ENCODE results near the gene TRIM65. TPM values are rescaled to one million over a fixed set of nuclear protein-coding genes. Genes with fewer than 3 reads are reported as not detected.

The TRIM65 gene
- total RNA-seq, 2 experiments from 2014 or later, result 54.2 to 60.4 TPM

DNA sequence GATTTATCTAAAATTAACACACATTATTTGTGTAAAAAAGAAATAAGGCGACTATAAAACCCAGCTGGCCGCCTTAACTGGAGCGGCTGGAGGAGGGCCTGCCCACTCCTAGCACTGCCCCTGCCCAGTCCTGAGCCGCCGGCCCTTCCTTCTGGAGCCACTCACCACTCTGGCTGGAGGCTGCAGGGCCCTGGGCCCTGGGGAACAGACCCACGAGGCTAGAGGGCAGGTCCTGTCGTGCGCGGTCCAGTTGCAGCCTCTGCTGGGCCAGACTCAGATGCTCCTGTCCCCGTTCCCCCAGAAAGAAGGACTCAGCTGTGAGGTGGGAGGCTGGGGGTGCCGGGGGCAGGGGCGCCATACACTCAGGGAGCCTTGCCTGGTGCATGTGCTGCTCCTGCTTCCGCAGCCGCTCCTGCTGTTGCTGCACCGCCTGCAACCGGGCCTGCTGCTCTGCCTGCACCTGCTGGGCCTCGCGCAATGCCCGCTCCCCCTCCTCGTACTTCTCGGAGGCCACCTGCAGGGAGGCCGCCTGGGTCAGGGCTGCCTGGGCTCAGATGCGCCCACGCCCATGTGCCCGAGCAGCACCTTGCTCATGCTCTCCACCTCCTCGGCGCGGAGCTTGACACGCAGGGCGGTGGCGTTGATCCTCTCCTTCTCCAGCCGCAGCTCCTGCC, 16.9 kb upstream of the TRIM65 start:
- intact Hi-C loops (cut with micrococcal nuclease; ENCODE audit: unreplicated experiment), result no loop called here
- DNase-seq (ENCODE audit: low spot score), result no peak
- H3K4me3 ChIP-seq (ENCODE audit: low read depth, low read length, poor library complexity, severe bottlenecking), result no peak overlapping the region
- H3K79me2 ChIP-seq (ENCODE audit: insufficient read depth, low read depth, low read length), result no peaks in the 10 kb centered on the region
- CTCF ChIA-PET (ENCODE audit: unreplicated experiment), result no interaction called here
- H3K4me1 ChIP-seq (ENCODE audit: insufficient read depth, low read length, poor library complexity, severe bottlenecking), result peaks cover 35% of the 10 kb centered on the region
- H3K9me3 ChIP-seq (ENCODE audit: low read length), result no peaks in the 10 kb centered on the region
- H3K4me2 ChIP-seq (ENCODE audit: low read length), result no peak overlapping the region
- no peak for TF ChIP-seq EZH2phosphoT487 (IDR thresholded peaks at IDR 0.05; ENCODE audit: borderline replicate concordance, low read depth, low read length)
- TF ChIP-seq, protein P1, sequence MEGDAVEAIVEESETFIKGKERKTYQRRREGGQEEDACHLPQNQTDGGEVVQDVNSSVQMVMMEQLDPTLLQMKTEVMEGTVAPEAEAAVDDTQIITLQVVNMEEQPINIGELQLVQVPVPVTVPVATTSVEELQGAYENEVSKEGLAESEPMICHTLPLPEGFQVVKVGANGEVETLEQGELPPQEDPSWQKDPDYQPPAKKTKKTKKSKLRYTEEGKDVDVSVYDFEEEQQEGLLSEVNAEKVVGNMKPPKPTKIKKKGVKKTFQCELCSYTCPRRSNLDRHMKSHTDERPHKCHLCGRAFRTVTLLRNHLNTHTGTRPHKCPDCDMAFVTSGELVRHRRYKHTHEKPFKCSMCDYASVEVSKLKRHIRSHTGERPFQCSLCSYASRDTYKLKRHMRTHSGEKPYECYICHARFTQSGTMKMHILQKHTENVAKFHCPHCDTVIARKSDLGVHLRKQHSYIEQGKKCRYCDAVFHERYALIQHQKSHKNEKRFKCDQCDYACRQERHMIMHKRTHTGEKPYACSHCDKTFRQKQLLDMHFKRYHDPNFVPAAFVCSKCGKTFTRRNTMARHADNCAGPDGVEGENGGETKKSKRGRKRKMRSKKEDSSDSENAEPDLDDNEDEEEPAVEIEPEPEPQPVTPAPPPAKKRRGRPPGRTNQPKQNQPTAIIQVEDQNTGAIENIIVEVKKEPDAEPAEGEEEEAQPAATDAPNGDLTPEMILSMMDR (conservative IDR thresholded peaks at IDR 0.05; ENCODE audit: low read length), result no peak
- no peaks in the 10 kb centered on the region for H3K9me2 ChIP-seq (ENCODE audit: insufficient read depth, low read length)
- H3K27ac ChIP-seq (ENCODE audit: low read depth, low read length, poor library complexity, severe bottlenecking), result no peak overlapping the region
- H4K20me1 ChIP-seq (ENCODE audit: insufficient read depth, low read length), result no peaks in the 10 kb centered on the region
- POLR2A ChIA-PET, result interaction anchor here (0.6 kb wide), 1 partner anchor 19 kb away, joined by 5 read pairs; no protein-coding TSS in a partner anchor
- no TSS peak for BruUV-seq (replicated peaks)
- no peaks in the 10 kb centered on the region for H3K36me3 ChIP-seq (ENCODE audit: insufficient read depth, low read length)
- H2AFZ ChIP-seq (ENCODE audit: low read length), result no peak overlapping the region

DNA sequence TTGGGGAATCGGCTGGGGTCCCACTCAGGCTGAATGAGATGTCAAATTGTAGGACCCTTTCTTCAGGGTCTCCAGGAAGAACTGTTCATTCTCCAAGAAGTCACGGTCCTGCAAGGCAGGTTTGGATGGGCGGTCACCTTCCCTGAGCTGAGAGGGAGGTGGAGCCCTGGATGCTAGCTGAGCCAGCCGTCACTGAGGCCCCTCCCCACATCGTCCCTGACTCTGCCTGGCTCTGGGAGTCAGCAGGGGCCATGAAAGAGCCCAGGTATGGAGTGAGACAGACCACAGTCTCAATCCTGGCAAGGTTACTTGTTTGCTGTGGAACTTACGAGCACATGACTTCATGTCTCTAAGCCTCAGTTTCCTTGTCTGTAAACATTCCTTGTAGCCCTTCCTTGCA, 13.9 kb upstream of the TRIM65 start:
- Histone ChIP-seq H3K4me2 (ENCODE audit: low read length) (peak overlapping the region; percentile 8; the same call in 1 of the 2 replicates), H3K79me2 (ENCODE audit: insufficient read depth, low read depth, low read length) (no peaks in the 10 kb centered on the region), H3K9me2 (ENCODE audit: insufficient read depth, low read length) (no peaks in the 10 kb centered on the region), H3K4me1 (ENCODE audit: insufficient read depth, low read length, poor library complexity, severe bottlenecking) (peaks cover 39% of the 10 kb centered on the region), H3K36me3 (ENCODE audit: insufficient read depth, low read length) (no peaks in the 10 kb centered on the region), H3K4me3 (ENCODE audit: low read depth, low read length, poor library complexity, severe bottlenecking) (no peak overlapping the region), H2AFZ (ENCODE audit: low read length) (no peak overlapping the region), H3K9me3 (ENCODE audit: low read length) (no peaks in the 10 kb centered on the region), H4K20me1 (ENCODE audit: insufficient read depth, low read length) (no peaks in the 10 kb centered on the region), H3K27ac (ENCODE audit: low read depth, low read length, poor library complexity, severe bottlenecking) (peak overlapping the region; percentile 75)
- ChIA-PET CTCF (ENCODE audit: unreplicated experiment) (interaction anchor here (0.6 to 2.0 kb wide), 7 partner anchors 15 to 94 kb away, joined by 3 to 8 read pairs (median 4); partner anchors contain the start of gene FBF1), POLR2A (interaction anchor here (0.6 to 3.4 kb wide), 11 partner anchors 8 to 518 kb away, joined by 3 to 17 read pairs (median 3); partner anchors contain the start of gene TRIM65)
- intact Hi-C loops (cut with micrococcal nuclease; ENCODE audit: unreplicated experiment), result no loop called here
- TF ChIP-seq EZH2phosphoT487 (IDR thresholded peaks at IDR 0.05; ENCODE audit: borderline replicate concordance, low read depth, low read length), result no peak
- TF ChIP-seq, protein P1 (conservative IDR thresholded peaks at IDR 0.05; ENCODE audit: low read length), result no peak
- no TSS peak for BruUV-seq (replicated peaks)
- DNase-seq (ENCODE audit: low spot score), result no peak

DNA sequence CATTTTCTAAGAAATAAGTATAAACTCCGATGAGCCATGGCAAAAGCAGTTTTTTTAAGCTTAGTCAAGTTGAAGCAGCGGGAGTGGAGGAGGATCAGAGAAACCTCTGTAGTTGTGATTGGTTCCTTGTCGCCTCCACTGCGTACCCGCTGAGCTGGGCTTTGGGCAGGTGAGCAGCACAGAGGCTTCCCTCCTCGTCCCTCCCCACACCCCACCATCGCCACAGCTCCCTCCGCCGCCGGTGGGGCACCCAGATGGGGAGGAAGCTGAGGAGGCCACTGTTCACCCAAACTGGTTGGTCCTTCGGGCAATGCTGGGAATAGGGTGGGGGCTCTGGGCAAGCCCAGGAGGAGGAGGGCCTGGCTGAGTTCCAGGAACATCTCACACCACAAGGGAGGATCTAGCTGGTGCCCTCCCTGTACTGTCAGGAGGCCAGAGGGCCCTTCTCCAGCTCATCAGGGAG, 13.1 kb upstream of the TRIM65 start:
- no peaks in the 10 kb centered on the region for H3K9me2 ChIP-seq (ENCODE audit: insufficient read depth, low read length)
- no peak for DNase-seq (ENCODE audit: low spot score)
- ChIA-PET POLR2A (interaction anchor here (0.6 to 3.4 kb wide), 26 partner anchors 9 to 519 kb away, joined by 3 to 17 read pairs (median 4); partner anchors contain the start of genes FBF1 and TRIM65), CTCF (ENCODE audit: unreplicated experiment) (interaction anchor here (0.7 to 2.0 kb wide), 10 partner anchors 13 to 109 kb away, joined by 3 to 8 read pairs (median 4); partner anchors contain the start of genes FBF1 and TRIM65)
- TF ChIP-seq, protein P1 (conservative IDR thresholded peaks at IDR 0.05; ENCODE audit: low read length), result no peak
- intact Hi-C loops (cut with micrococcal nuclease; ENCODE audit: unreplicated experiment), result loop anchor here (1.0 to 10.0 kb wide), 4 partner anchors 69 to 355 kb away; partner anchors contain the start of genes ACOX1, EXOC7, TEN1 and UBALD2
- BruUV-seq (replicated peaks), result no TSS peak
- H3K4me1 ChIP-seq (ENCODE audit: insufficient read depth, low read length, poor library complexity, severe bottlenecking), result peaks cover 46% of the 10 kb centered on the region
- H3K36me3 ChIP-seq (ENCODE audit: insufficient read depth, low read length), result no peaks in the 10 kb centered on the region
- H3K79me2 ChIP-seq (ENCODE audit: insufficient read depth, low read depth, low read length), result no peaks in the 10 kb centered on the region
- H3K9me3 ChIP-seq (ENCODE audit: low read length), result no peaks in the 10 kb centered on the region
- peak overlapping the region; percentile 1 for H3K4me3 ChIP-seq (ENCODE audit: low read depth, low read length, poor library complexity, severe bottlenecking)
- H2AFZ ChIP-seq (ENCODE audit: low read length), result peak overlapping the region; percentile 81
- peak overlapping the region; percentile 75 for H3K27ac ChIP-seq (ENCODE audit: low read depth, low read length, poor library complexity, severe bottlenecking)
- H3K4me2 ChIP-seq (ENCODE audit: low read length), result peak overlapping the region; percentile 63
- no peaks in the 10 kb centered on the region for H4K20me1 ChIP-seq (ENCODE audit: insufficient read depth, low read length)
